ENCODE measurements around the gene OR6N2. TPM values are rescaled to one million over a fixed set of nuclear protein-coding genes. Genes with fewer than 3 reads are reported as not detected.

OR6N2 gene, protein sequence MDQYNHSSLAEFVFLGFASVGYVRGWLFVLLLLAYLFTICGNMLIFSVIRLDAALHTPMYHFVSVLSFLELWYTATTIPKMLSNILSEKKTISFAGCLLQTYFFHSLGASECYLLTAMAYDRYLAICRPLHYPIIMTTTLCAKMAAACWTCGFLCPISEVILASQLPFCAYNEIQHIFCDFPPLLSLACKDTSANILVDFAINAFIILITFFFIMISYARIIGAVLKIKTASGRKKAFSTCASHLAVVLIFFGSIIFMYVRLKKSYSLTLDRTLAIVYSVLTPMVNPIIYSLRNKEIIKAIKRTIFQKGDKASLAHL
- polyA plus RNA-seq (2012; ENCODE audit: insufficient read depth, insufficient read length, low read depth), result not detected

DNA sequence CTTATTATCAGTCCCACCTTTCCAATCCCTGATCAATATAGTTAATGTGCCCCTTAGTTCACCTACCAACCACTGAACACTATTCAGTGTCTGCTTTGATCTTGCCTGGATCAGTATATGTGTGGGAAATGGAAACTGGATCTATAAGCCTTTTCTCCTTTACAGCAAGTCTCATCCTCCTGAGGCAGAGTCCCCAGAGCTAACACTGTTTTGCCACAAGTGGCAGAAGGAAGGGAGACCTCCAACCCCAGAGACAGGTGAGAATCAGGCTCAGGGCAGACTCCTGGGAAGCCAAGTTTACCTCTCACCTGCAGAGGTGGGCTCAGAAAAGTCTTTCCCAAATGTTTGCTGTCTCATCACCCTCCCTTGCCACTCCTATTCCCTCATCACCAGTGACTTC, at the start of gene OR6N2:
Gene OR6N2 (minus strand): TSS at position 101 of the 400 bp plus-strand sequence. CDS start 3,569 bp downstream, outside the sequence.
- Histone ChIP-seq H3K4me1 (no peaks in the 10 kb centered on the region), H3K9me3 (no peaks in the 10 kb centered on the region), H3K4me3 (ENCODE audit: low read depth, low read length) (no peak within 1 kb of the TSS), H3K36me3 (no peaks in the 10 kb centered on the region), H3K27me3 (no peaks in the 10 kb centered on the region)
- DNase-seq, result no peak
- TF ChIP-seq, protein P1, sequence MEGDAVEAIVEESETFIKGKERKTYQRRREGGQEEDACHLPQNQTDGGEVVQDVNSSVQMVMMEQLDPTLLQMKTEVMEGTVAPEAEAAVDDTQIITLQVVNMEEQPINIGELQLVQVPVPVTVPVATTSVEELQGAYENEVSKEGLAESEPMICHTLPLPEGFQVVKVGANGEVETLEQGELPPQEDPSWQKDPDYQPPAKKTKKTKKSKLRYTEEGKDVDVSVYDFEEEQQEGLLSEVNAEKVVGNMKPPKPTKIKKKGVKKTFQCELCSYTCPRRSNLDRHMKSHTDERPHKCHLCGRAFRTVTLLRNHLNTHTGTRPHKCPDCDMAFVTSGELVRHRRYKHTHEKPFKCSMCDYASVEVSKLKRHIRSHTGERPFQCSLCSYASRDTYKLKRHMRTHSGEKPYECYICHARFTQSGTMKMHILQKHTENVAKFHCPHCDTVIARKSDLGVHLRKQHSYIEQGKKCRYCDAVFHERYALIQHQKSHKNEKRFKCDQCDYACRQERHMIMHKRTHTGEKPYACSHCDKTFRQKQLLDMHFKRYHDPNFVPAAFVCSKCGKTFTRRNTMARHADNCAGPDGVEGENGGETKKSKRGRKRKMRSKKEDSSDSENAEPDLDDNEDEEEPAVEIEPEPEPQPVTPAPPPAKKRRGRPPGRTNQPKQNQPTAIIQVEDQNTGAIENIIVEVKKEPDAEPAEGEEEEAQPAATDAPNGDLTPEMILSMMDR (IDR thresholded peaks at IDR 0.05; ENCODE audit: low read depth, low read length), result no peak

DNA sequence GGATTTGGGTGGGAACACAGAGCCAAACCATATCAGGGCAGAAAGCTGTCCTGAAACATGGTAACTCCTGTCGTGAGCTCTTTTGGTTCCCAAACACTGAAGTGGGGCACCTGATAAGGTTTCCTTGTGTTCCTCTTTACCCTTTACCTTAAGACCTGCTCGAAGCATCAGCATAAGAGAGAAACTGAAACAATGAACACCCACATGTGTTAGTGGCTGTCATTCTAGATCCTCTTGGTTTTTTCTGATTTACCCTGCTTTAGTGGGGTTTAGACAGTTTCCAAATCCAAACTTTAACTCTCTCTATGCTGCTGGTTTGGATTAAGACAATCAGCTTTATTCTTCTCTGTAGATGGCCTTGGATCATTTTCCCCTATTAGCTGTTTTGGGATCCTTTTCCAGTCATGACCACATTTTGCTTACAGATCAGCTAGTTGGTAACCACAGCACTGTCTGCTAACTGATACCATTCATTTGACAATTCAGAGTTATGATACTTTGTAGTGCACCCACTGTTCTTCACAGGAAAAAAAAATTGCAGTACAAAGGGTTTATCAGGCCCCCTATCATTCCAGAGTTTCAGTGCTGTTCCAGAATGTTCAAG, 49.2 kb upstream of the OR6N2 start:
- TF ChIP-seq, protein P1 (IDR thresholded peaks at IDR 0.05; ENCODE audit: low read depth, low read length), result no peak
- Histone ChIP-seq H3K36me3 (no peaks in the 10 kb centered on the region), H3K9me3 (no peaks in the 10 kb centered on the region), H3K4me1 (no peaks in the 10 kb centered on the region), H3K27me3 (no peaks in the 10 kb centered on the region), H3K4me3 (ENCODE audit: low read depth, low read length) (no peak overlapping the region)
- DNase-seq, result no peak

DNA sequence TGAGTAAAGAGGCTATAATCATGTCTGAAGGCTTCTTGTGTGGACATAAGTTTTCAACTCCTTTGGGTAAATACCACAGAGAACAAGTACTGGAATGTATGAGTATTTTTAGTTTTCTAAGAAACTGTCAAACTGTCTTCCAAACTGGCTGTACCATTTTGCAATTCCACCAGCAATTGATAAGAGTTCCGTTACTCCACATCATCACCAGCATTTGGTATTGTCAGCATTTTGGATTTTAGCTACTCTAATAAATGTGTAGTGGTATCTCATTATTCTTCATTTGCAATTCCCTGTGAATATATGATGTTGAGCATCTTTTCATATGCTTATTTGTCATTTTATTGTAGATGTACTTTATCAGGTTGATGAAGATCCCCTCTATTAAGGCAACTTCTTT, 40.7 kb upstream of the OR6N2 start:
- no peak for DNase-seq
- no peaks in the 10 kb centered on the region for H3K4me1 ChIP-seq
- H3K9me3 ChIP-seq, result no peaks in the 10 kb centered on the region
- TF ChIP-seq, protein P1 (IDR thresholded peaks at IDR 0.05; ENCODE audit: low read depth, low read length), result no peak
- no peaks in the 10 kb centered on the region for H3K36me3 ChIP-seq
- no peaks in the 10 kb centered on the region for H3K27me3 ChIP-seq
- H3K4me3 ChIP-seq (ENCODE audit: low read depth, low read length), result no peak overlapping the region

DNA sequence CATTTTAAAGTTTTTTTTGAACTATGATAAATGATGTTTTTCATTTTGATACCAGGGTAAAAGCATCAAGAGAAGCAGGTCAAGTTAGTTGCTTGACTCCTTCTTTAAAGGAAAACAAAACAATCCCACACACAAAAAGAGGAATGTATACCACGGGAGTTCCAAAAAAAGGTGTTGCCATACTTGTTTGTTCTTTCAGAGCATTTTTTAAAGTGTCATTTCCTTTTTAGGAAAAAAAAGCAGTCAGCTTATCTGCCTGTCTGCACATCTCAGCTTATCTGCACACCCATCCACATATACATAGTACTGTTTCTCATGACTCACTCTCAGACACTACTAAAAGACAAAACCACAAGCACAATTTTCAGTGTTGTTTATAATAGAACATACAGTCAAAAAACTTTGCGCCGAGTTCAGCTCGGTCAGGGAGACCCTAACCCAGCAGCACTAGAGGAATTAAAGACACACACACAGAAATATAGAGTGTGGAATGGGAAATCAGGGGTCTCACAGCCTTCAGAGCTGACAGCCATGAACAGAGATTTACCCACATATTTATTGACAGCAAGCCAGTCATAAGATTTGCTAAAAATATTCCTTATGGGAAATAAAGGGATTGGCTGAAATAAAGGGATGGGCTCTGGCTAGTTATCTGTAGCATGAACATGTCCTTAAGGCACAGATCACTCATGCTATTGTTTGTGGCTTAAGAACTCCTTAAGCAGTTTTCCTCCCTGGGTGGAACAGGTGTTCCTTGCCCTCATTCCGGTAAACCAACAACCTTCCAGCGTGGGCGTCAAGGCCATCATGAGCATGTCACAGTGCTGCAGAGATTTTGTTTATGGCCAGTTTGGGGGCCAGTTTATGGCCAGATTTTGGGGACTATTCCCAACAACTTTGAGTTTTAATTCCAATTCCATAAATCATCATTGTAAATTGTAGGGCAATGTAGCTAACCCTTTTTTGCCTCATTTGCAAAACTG, 38.7 kb upstream of the OR6N2 start:
- no peak for DNase-seq
- no peaks in the 10 kb centered on the region for H3K27me3 ChIP-seq
- TF ChIP-seq, protein P1 (IDR thresholded peaks at IDR 0.05; ENCODE audit: low read depth, low read length), result no peak
- no peak overlapping the region for H3K4me3 ChIP-seq (ENCODE audit: low read depth, low read length)
- no peaks in the 10 kb centered on the region for H3K36me3 ChIP-seq
- H3K4me1 ChIP-seq, result no peaks in the 10 kb centered on the region
- H3K9me3 ChIP-seq, result no peaks in the 10 kb centered on the region

DNA sequence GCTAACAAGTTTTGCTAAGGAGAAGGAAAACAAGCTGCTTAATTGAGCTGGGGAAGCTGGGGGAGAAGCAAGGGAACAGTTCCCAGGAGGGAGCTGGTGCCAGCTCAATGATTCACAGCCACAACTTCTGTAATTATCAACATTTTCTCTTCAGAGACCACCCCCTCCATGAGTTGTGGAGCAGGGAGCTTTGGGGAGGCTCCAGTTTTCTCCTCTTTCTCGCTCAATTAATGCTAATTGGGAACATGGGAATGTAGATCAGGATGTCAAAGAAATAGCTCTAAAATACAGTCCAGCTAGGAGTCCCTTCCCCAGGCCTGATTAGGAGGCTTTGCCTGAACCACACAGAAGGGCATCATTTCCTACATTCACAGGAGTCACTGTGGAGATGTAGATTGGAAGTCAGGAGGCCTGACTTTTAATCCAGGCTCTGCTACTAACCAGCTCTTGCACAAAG, 38.0 kb upstream of the OR6N2 start:
- no peaks in the 10 kb centered on the region for H3K36me3 ChIP-seq
- no peaks in the 10 kb centered on the region for H3K4me1 ChIP-seq
- TF ChIP-seq, protein P1 (IDR thresholded peaks at IDR 0.05; ENCODE audit: low read depth, low read length), result no peak
- no peak overlapping the region for H3K4me3 ChIP-seq (ENCODE audit: low read depth, low read length)
- no peak for DNase-seq
- no peaks in the 10 kb centered on the region for H3K27me3 ChIP-seq
- no peaks in the 10 kb centered on the region for H3K9me3 ChIP-seq
